ENCODE data around the gene WDR75. TPM values are rescaled to one million over a fixed set of nuclear protein-coding genes. Genes with fewer than 3 reads are reported as not detected.

Gene WDR75
- total RNA-seq, 1 experiment from 2014 or later, result 82.7 TPM

DNA sequence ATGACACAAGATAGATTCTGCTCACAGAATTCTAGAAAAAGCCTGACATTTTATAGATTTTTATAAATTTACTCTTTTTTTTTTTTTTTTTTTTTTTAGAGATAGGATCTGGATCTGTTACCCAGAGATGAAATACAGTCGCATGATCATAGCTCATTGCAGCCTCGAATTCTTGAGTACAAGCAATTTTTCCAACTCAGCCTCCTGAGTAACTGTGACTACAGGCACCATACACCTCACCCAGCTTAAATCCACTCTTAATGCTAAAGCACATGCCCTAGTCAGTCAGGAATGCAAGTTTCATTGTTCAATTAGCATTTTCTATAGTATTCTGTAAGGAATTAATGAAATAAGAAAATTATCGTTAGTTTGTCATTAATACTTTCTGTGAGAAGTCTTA is 32.1 kb upstream of the WDR75 start:
- Histone ChIP-seq H3K79me2 (ENCODE audit: low read length) (no peaks in the 10 kb centered on the region), H3K4me2 (ENCODE audit: low read depth, low read length, poor library complexity, severe bottlenecking) (no peak overlapping the region), H3K27me3 (ENCODE audit: low read length) (0 out of 2 replicates have a peak, but pooled peaks cover 3% of the 10 kb centered on the region), H2AFZ (ENCODE audit: low read length) (no peak overlapping the region), H3K9ac (ENCODE audit: low read length) (no peak overlapping the region), H3K4me3 (ENCODE audit: low read length) (no peak overlapping the region), H3K9me2 (replicated peaks; ENCODE audit: insufficient read depth, low read length) (no peaks in the 10 kb centered on the region), H3K27ac (ENCODE audit: low read length) (no peak overlapping the region), H3K36me3 (ENCODE audit: insufficient read depth, low read length) (no peaks in the 10 kb centered on the region), H4K20me1 (ENCODE audit: insufficient read depth, low read depth, low read length) (no peaks in the 10 kb centered on the region), H3K9me3 (ENCODE audit: low read length) (no peaks in the 10 kb centered on the region), H3K4me1 (ENCODE audit: low read length) (no peaks in the 10 kb centered on the region)
- DNase-seq, result no peak

DNA sequence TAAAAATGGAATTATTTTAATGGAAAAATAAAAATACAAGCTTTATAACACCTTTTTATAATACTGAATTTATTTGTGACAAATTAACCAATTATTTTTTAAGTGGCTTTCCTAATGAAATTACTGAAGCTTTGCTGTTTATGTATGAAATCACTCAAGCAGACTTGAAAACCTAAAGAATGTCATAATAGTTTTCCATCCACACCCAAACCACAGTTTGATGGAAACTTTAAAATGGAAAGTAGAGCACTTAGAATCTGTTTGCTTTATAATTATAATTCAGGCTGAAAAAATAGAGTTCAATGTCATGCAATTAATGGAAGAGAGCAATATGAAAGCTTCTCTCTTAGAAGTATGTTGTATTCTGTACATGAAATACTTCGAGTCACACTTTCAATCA is 31.6 kb upstream of the WDR75 start:
- H3K4me2 ChIP-seq (ENCODE audit: low read depth, low read length, poor library complexity, severe bottlenecking), result no peak overlapping the region
- no peak for DNase-seq
- H3K36me3 ChIP-seq (ENCODE audit: insufficient read depth, low read length), result no peaks in the 10 kb centered on the region
- H3K9me2 ChIP-seq (replicated peaks; ENCODE audit: insufficient read depth, low read length), result no peaks in the 10 kb centered on the region
- H2AFZ ChIP-seq (ENCODE audit: low read length), result no peak overlapping the region
- no peak overlapping the region for H3K4me3 ChIP-seq (ENCODE audit: low read length)
- H4K20me1 ChIP-seq (ENCODE audit: insufficient read depth, low read depth, low read length), result no peaks in the 10 kb centered on the region
- H3K27ac ChIP-seq (ENCODE audit: low read length), result no peak overlapping the region
- H3K9ac ChIP-seq (ENCODE audit: low read length), result no peak overlapping the region
- H3K27me3 ChIP-seq (ENCODE audit: low read length), result 0 out of 2 replicates have a peak, but pooled peaks cover 1% of the 10 kb centered on the region
- no peaks in the 10 kb centered on the region for H3K4me1 ChIP-seq (ENCODE audit: low read length)
- H3K79me2 ChIP-seq (ENCODE audit: low read length), result no peaks in the 10 kb centered on the region
- H3K9me3 ChIP-seq (ENCODE audit: low read length), result no peaks in the 10 kb centered on the region

DNA sequence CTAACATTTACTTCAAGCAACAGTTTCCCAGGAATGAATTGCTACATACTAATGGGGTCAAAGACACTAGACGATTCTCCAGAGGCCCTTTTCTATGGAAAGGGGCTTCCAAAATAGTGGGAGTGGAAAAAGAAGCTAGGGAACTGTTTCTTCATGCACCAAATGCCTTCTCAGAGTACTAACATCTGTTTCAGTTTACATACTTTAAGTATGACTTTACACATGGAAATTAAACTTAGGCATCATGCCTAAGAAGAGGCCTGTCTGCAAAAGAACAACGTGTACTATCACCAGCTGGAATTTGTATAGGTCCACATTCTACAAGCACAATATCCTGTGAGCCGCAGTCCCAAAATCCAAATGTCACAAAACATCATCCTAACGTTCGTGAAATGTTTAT is 29.4 kb upstream of the WDR75 start:
- no peak overlapping the region for H3K9ac ChIP-seq (ENCODE audit: low read length)
- H3K4me1 ChIP-seq (ENCODE audit: low read length), result no peaks in the 10 kb centered on the region
- no peaks in the 10 kb centered on the region for H3K9me3 ChIP-seq (ENCODE audit: low read length)
- H3K4me2 ChIP-seq (ENCODE audit: low read depth, low read length, poor library complexity, severe bottlenecking), result no peak overlapping the region
- no peaks in the 10 kb centered on the region for H3K79me2 ChIP-seq (ENCODE audit: low read length)
- no peaks in the 10 kb centered on the region for H3K27me3 ChIP-seq (ENCODE audit: low read length)
- no peak overlapping the region for H2AFZ ChIP-seq (ENCODE audit: low read length)
- H3K4me3 ChIP-seq (ENCODE audit: low read length), result no peak overlapping the region
- H3K9me2 ChIP-seq (replicated peaks; ENCODE audit: insufficient read depth, low read length), result no peaks in the 10 kb centered on the region
- no peaks in the 10 kb centered on the region for H4K20me1 ChIP-seq (ENCODE audit: insufficient read depth, low read depth, low read length)
- H3K27ac ChIP-seq (ENCODE audit: low read length), result no peak overlapping the region
- H3K36me3 ChIP-seq (ENCODE audit: insufficient read depth, low read length), result no peaks in the 10 kb centered on the region
- no peak for DNase-seq

DNA sequence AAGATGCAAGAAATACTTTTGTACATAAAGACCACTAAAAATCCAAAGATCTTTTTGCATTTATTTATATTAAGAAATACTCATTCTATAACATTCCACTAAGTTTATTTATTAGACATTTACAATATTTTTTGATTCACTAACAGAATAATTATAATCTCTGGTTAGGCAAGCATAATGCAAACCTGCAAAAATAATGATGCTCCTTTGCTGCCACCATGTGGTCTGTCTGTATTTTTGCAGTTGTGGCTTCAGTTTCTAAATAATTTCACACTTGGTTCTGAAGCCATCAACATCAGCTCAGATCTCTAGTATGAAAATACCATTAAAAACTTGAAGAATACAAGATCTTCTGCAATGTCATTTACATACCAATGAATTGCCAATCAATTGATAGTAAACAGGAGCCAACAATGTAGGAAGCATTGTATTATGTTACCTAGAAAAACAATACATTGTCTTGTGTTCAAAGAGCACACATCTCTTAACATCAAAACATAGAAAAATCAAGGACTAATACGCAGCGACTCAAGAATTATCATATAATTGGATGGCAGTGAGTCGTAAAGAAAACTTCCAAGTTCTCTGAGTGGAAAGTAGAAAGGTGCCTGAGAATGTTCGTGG is 28.8 kb upstream of the WDR75 start:
- Histone ChIP-seq H3K27ac (ENCODE audit: low read length) (no peak overlapping the region), H3K79me2 (ENCODE audit: low read length) (no peaks in the 10 kb centered on the region), H3K9me2 (replicated peaks; ENCODE audit: insufficient read depth, low read length) (no peaks in the 10 kb centered on the region), H3K27me3 (ENCODE audit: low read length) (no peaks in the 10 kb centered on the region), H3K4me2 (ENCODE audit: low read depth, low read length, poor library complexity, severe bottlenecking) (no peak overlapping the region), H2AFZ (ENCODE audit: low read length) (no peak overlapping the region), H3K9me3 (ENCODE audit: low read length) (no peaks in the 10 kb centered on the region), H3K4me1 (ENCODE audit: low read length) (no peaks in the 10 kb centered on the region), H3K9ac (ENCODE audit: low read length) (no peak overlapping the region), H3K36me3 (ENCODE audit: insufficient read depth, low read length) (no peaks in the 10 kb centered on the region), H3K4me3 (ENCODE audit: low read length) (no peak overlapping the region), H4K20me1 (ENCODE audit: insufficient read depth, low read depth, low read length) (no peaks in the 10 kb centered on the region)
- peak; percentile 72 for DNase-seq

DNA sequence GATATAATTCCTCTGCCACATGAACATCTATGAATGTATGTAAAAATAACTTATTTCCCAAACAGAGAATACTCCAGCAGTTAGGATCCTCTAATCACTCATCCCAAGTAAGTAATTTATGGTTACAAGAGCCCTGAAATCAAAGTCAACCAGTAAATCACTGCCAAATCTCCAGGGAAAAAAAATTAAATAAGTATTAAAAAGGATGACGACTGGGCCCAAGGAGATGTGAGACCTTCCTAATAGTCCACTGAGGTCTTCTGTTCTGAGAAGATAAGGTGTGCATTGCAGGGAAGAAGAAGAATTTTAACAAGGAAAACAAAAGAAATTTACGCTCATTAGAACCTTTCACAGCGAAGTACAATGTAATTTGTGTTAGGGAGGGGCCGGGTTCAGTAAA is 28.0 kb upstream of the WDR75 start:
- Histone ChIP-seq H2AFZ (ENCODE audit: low read length) (no peak overlapping the region), H3K27ac (ENCODE audit: low read length) (no peak overlapping the region), H3K4me1 (ENCODE audit: low read length) (no peaks in the 10 kb centered on the region), H3K9me2 (replicated peaks; ENCODE audit: insufficient read depth, low read length) (no peaks in the 10 kb centered on the region), H3K27me3 (ENCODE audit: low read length) (no peaks in the 10 kb centered on the region), H3K4me2 (ENCODE audit: low read depth, low read length, poor library complexity, severe bottlenecking) (no peak overlapping the region), H3K9me3 (ENCODE audit: low read length) (no peaks in the 10 kb centered on the region), H4K20me1 (ENCODE audit: insufficient read depth, low read depth, low read length) (no peaks in the 10 kb centered on the region), H3K4me3 (ENCODE audit: low read length) (no peak overlapping the region), H3K36me3 (ENCODE audit: insufficient read depth, low read length) (no peaks in the 10 kb centered on the region), H3K79me2 (ENCODE audit: low read length) (no peaks in the 10 kb centered on the region), H3K9ac (ENCODE audit: low read length) (no peak overlapping the region)
- DNase-seq, result no peak

DNA sequence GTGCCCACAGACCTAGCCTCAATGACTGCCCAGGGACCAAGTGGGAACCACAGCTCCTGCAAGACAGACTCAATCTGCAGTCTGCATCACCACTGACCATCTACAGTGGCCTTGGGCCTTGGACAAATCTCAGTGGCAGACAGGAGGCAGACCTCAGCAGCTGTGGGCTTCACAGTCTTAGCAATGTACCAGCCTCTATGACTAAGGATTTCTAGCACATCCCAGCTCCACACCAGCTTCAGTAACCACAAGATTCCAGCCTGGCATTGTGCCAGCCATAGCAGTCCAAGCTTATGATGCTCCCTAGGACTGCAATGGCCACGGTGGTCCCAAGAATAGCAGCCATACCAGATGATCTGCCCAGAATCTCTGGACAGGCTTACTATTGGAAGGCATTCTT is 19.6 kb upstream of the WDR75 start:
- Histone ChIP-seq H3K9me2 (replicated peaks; ENCODE audit: insufficient read depth, low read length) (no peaks in the 10 kb centered on the region), H4K20me1 (ENCODE audit: insufficient read depth, low read depth, low read length) (no peaks in the 10 kb centered on the region), H3K27ac (ENCODE audit: low read length) (no peak overlapping the region), H3K9ac (ENCODE audit: low read length) (no peak overlapping the region), H3K27me3 (ENCODE audit: low read length) (no peaks in the 10 kb centered on the region), H3K9me3 (ENCODE audit: low read length) (no peaks in the 10 kb centered on the region), H3K4me2 (ENCODE audit: low read depth, low read length, poor library complexity, severe bottlenecking) (no peak overlapping the region), H2AFZ (ENCODE audit: low read length) (no peak overlapping the region), H3K4me1 (ENCODE audit: low read length) (no peaks in the 10 kb centered on the region), H3K36me3 (ENCODE audit: insufficient read depth, low read length) (no peaks in the 10 kb centered on the region), H3K79me2 (ENCODE audit: low read length) (no peaks in the 10 kb centered on the region), H3K4me3 (ENCODE audit: low read length) (no peak overlapping the region)
- no peak for DNase-seq

DNA sequence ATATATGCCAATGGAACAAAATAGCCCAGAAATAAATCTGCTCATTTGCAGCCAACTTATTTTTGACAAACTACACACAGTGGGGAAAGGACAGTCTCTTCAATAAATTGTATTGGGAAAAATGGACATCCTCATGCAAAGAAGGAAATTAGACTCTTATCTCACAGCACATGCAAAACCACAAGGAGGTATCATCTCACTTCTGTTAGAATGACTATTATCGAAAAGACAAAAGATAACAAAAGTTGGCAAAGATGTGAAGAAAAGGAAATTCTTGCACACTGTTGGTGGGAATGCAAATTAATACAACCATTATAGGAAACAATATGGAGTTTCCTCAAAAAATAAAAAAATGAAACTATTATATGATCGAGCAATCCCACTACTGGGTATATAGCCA is 16.3 kb upstream of the WDR75 start:
- no peak overlapping the region for H3K9ac ChIP-seq (ENCODE audit: low read length)
- H3K4me3 ChIP-seq (ENCODE audit: low read length), result no peak overlapping the region
- H3K4me1 ChIP-seq (ENCODE audit: low read length), result no peaks in the 10 kb centered on the region
- no peaks in the 10 kb centered on the region for H3K9me3 ChIP-seq (ENCODE audit: low read length)
- no peaks in the 10 kb centered on the region for H3K36me3 ChIP-seq (ENCODE audit: insufficient read depth, low read length)
- no peaks in the 10 kb centered on the region for H3K9me2 ChIP-seq (replicated peaks; ENCODE audit: insufficient read depth, low read length)
- H3K27me3 ChIP-seq (ENCODE audit: low read length), result no peaks in the 10 kb centered on the region
- H2AFZ ChIP-seq (ENCODE audit: low read length), result no peak overlapping the region
- H3K27ac ChIP-seq (ENCODE audit: low read length), result no peak overlapping the region
- H4K20me1 ChIP-seq (ENCODE audit: insufficient read depth, low read depth, low read length), result no peaks in the 10 kb centered on the region
- DNase-seq, result no peak
- H3K4me2 ChIP-seq (ENCODE audit: low read depth, low read length, poor library complexity, severe bottlenecking), result no peak overlapping the region
- H3K79me2 ChIP-seq (ENCODE audit: low read length), result no peaks in the 10 kb centered on the region

DNA sequence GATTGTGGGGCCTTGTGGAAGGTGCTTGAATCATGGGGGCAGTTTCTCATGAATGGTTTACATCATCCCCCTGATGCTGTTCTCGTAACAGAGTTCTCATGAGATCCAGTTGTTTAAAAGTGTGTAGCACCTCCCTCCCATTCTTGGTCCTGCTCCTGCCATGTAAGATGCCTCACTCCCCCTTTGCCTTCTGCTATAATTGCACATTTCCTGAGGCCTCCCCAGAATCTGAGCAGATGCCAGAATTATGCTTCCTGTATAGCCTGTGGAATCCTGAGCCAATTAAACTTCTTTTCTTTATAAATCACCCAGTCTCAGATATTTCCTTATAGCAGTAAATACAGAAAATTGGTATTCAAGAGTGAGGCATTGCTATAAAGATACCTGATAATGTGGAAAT is 15.6 kb upstream of the WDR75 start:
- Histone ChIP-seq H4K20me1 (ENCODE audit: insufficient read depth, low read depth, low read length) (no peaks in the 10 kb centered on the region), H3K4me3 (ENCODE audit: low read length) (no peak overlapping the region), H3K36me3 (ENCODE audit: insufficient read depth, low read length) (no peaks in the 10 kb centered on the region), H3K4me2 (ENCODE audit: low read depth, low read length, poor library complexity, severe bottlenecking) (no peak overlapping the region), H3K4me1 (ENCODE audit: low read length) (no peaks in the 10 kb centered on the region), H3K27me3 (ENCODE audit: low read length) (no peaks in the 10 kb centered on the region), H3K79me2 (ENCODE audit: low read length) (no peaks in the 10 kb centered on the region), H3K9ac (ENCODE audit: low read length) (no peak overlapping the region), H3K9me2 (replicated peaks; ENCODE audit: insufficient read depth, low read length) (no peaks in the 10 kb centered on the region), H2AFZ (ENCODE audit: low read length) (no peak overlapping the region), H3K27ac (ENCODE audit: low read length) (no peak overlapping the region), H3K9me3 (ENCODE audit: low read length) (no peaks in the 10 kb centered on the region)
- no peak for DNase-seq

DNA sequence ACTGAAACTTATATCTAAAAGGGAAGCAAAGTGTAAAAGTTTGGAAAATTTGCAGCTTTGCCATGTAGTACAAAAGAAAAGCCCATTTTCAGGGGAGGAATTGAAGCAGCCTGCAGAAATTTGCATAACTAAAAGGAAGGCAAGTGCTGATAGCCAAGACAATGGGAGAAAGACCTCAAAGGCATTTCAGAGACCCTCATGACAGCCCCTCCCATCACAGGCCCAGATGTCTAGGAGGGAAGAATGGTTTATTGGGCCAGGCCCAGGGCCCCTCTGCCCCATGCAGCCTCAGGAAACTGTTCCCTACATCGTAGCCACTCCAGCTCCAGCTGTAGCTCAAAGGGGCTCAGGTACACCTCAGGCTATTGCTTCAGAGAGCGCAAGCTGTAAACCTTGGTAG is 14.4 kb upstream of the WDR75 start:
- H3K36me3 ChIP-seq (ENCODE audit: insufficient read depth, low read length), result no peaks in the 10 kb centered on the region
- H3K4me3 ChIP-seq (ENCODE audit: low read length), result no peak overlapping the region
- H2AFZ ChIP-seq (ENCODE audit: low read length), result no peak overlapping the region
- H3K9me3 ChIP-seq (ENCODE audit: low read length), result no peaks in the 10 kb centered on the region
- no peak overlapping the region for H3K27ac ChIP-seq (ENCODE audit: low read length)
- no peak overlapping the region for H3K4me2 ChIP-seq (ENCODE audit: low read depth, low read length, poor library complexity, severe bottlenecking)
- no peaks in the 10 kb centered on the region for H3K27me3 ChIP-seq (ENCODE audit: low read length)
- no peaks in the 10 kb centered on the region for H4K20me1 ChIP-seq (ENCODE audit: insufficient read depth, low read depth, low read length)
- H3K79me2 ChIP-seq (ENCODE audit: low read length), result no peaks in the 10 kb centered on the region
- no peak overlapping the region for H3K9ac ChIP-seq (ENCODE audit: low read length)
- no peaks in the 10 kb centered on the region for H3K9me2 ChIP-seq (replicated peaks; ENCODE audit: insufficient read depth, low read length)
- DNase-seq, result no peak
- no peaks in the 10 kb centered on the region for H3K4me1 ChIP-seq (ENCODE audit: low read length)

All from Karpas-422 (cell line).